A549 treated with DMSO at 1 μM for 4 hours (cell line): ENCODE data around the gene AMT. TPM values are rescaled to one million over a fixed set of nuclear protein-coding genes. Genes with fewer than 3 reads are reported as not detected.

ENCODE experiments used
- total RNA-seq: library from RNA; stranded (reverse); fragments of 200-300 nt; extraction: Qiagen RNA extraction; gene quantifications from 5 replicates; pipeline ENCODE4 v1.2.3, GENCODE V29; 2022; ENCODE audit warnings: low read depth

AMT gene, protein sequence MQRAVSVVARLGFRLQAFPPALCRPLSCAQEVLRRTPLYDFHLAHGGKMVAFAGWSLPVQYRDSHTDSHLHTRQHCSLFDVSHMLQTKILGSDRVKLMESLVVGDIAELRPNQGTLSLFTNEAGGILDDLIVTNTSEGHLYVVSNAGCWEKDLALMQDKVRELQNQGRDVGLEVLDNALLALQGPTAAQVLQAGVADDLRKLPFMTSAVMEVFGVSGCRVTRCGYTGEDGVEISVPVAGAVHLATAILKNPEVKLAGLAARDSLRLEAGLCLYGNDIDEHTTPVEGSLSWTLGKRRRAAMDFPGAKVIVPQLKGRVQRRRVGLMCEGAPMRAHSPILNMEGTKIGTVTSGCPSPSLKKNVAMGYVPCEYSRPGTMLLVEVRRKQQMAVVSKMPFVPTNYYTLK
- total RNA-seq, result 0.24 to 0.62 TPM (median 0.26 TPM) in 5 replicates

DNA sequence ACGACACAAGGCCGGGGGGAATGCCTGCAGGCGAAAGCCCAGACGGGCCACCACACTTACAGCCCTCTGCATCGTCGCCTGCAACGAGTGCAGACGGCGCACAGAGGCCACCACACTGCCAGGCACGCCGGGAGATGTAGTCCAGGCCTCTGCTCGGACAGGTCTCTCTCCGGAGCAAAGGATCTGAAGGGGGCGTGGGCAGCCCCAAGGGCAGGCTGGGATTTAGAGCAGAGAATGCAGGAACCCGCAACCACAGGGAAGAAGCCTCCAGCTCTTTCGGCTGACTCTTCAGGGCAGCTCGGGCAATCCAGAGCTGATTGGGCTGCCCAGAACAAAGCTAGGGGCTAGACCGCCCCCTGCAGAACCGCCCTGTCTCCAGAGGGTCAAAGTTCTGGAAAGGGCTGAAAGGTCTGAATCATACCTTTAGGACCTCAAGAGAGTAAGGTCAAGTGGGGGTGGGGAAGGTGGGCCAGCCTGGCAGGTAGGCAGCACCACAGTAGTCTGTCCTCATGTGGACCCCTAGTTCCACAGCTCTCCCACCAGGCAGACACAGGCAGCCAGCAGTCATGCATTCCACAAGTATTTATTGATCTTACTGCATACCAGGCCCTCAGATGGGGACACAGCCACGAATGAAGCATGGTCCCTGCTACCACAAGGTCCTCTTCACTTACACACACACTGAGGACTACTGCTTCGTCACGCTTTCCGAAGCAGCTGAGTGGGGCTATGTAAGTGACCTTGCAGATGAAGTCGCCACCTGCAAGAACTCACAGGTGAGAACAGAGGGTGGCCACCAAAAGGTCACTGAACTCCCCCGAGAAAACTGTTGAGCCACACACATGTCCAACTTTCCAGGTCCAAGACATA is at the start of gene AMT:
Gene AMT, minus strand, starts transcription at position 95 of the 870 bp plus-strand sequence. Its CDS starts 23 bp downstream, at position 72.

DNA sequence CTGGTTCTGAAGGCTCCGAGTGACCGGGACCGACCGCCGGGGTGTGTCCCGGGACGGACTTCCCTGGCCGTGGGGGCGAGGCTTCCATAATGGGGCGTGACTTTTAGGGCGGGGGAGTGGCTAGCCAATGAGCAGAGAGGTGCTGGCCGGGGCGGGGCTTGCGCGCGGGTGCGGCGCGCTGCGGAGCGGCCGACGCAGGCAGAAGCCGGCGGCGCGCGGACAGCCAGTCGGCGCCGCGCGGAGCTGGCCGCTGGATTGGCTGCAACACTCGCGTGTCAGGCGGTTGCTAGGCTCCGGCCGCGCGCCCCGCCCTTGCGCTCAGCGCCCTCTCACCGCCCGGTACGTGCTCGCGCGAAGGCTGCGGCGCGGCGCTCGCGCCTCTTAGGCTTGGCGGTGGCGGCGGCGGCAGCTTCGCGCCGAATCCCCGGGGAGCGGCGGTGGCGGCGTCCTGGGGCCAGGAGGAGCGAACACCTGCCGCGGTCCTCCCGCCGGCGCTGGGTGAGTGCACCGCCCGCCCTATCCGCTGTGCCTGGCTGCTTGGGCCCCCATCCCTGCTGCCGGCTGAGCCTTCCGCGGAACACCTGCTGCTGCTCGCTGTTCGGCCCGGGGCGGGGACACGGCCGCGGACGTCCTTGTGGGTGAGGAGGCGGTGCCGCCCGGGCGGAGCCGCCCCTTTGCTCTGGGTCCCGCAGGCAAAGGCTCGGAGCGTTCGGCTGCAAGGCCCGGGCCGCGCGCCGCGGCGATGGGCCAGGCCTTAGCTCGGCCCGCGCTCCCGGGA is 47.9 kb upstream of the AMT start, which contains the start of gene DAG1:
Gene DAG1, plus strand, starts transcription at position 332 of the 778 bp plus-strand sequence. CDS start 40,268 bp downstream, outside the sequence.

DNA sequence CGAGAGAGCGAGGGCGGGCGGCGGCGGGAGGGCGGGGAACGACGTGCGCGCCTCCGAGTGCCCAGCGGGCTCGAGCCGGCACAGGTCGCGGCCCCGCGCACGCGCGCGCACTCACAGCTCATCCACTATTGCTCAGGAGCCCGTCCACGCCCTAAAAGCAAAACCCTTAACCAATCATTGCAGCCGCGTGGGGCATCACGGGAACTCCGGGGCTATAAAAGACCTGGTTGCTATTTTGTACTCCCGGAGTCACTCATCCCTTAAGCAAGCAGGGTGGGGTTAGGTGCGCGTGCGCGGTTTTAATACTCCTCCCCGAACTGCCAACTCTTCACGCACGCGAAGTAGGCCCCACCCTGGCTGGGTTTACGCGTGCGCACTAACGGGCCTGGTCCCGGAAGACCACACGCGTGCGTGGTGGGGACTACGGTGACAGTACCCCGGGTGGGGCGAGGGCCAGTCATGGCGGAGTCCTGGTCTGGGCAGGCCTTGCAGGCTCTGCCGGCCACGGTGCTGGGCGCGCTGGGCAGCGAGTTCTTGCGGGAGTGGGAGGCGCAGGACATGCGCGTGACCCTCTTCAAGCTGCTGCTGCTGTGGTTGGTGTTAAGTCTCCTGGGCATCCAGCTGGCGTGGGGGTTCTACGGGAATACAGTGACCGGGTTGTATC is 10.2 kb downstream of the AMT start, which contains the start of the genes RHOA and TCTA:
Gene RHOA, minus strand, starts transcription at position 9 of the 664 bp plus-strand sequence. CDS start 36,387 bp downstream, outside the sequence.
Gene TCTA, plus strand, starts transcription at position 456 of the 664 bp plus-strand sequence. Its CDS starts 4 bp downstream, at position 460.

Other genes starting within 250 kb of the AMT start
- gene C3orf62, start 145.2 kb downstream of the AMT start, total RNA-seq, result 1.8 to 2.5 TPM (median 2.0 TPM) in 5 replicates
- gene USP4, start 82.4 kb downstream of the AMT start, total RNA-seq, result 11.1 to 15.8 TPM (median 13.1 TPM) in 5 replicates
- gene GPX1, start 64.1 kb downstream of the AMT start, total RNA-seq, result 250 to 299 TPM (median 274 TPM) in 5 replicates
- gene RHOA, start 10.5 kb downstream of the AMT start, total RNA-seq, result 463 to 497 TPM (median 486 TPM) in 5 replicates
- 23.0 to 25.1 TPM (median 24.1 TPM) in 5 replicates for gene TCTA, start 10.1 kb downstream of the AMT start, total RNA-seq
- 5.7 to 7.5 TPM (median 6.3 TPM) in 5 replicates for gene NICN1, start 6.9 kb upstream of the AMT start, total RNA-seq
- gene DAG1, start 47.8 kb upstream of the AMT start, total RNA-seq, result 49.8 to 62.9 TPM (median 60.1 TPM) in 5 replicates
- gene BSN, start 132.0 kb upstream of the AMT start, total RNA-seq, result 0.16 to 0.37 TPM (median 0.17 TPM) in 5 replicates